OCI-LY3 (cell line): ENCODE data around the gene PANK4.

ENCODE experiments used
- H2AFZ ChIP-seq: fragments of 200-600, 300-600 bp; shearing (Covaris generic); 2 replicates; pipeline ENCODE4 v1.6.0; 2014; ENCODE audit warnings: antibody characterized with exemption, low read depth, low read length
- H3K27ac ChIP-seq: fragments of 200-600, 300-600 bp; sonication (generic); 2 replicates; pipeline ENCODE4 v1.5.1; 2014; ENCODE audit warnings: mild to moderate bottlenecking, low read length, moderate library complexity, mixed read lengths
- H3K27me3 ChIP-seq: fragments of 200-600, 300-600 bp; sonication (generic); 2 replicates; pipeline ENCODE4 v1.6.1; 2014; ENCODE audit warnings: low read depth, low read length, mixed read lengths
- H3K36me3 ChIP-seq: fragments of 200-600, 300-600 bp; sonication (generic); replicated peaks from 2 replicates; pipeline ENCODE3; 2014; ENCODE audit warnings: low read depth, low read length, mixed read lengths
- H3K4me1 ChIP-seq: fragments of 300-600, 200-600 bp; sonication (generic); 2 replicates; pipeline ENCODE4 v1.6.1; 2014; ENCODE audit warnings: low read length, mixed read lengths
- H3K4me2 ChIP-seq: fragments of 200-600, 300-600 bp; sonication (generic); 2 replicates; pipeline ENCODE4 v1.6.1; 2014; ENCODE audit warnings: low read length, mixed read lengths
- H3K4me3 ChIP-seq: fragments of 300-600, 200-600 bp; sonication (generic); 2 replicates; pipeline ENCODE4 v1.5.1; 2014; ENCODE audit warnings: antibody characterized with exemption, mild to moderate bottlenecking, low read length, moderate library complexity
- H3K79me2 ChIP-seq: fragments of 300-600, 200-600 bp; shearing (Covaris generic); 2 replicates; pipeline ENCODE4 v1.6.1; 2014; ENCODE audit warnings: mild to moderate bottlenecking, low read length, mixed read lengths
- H3K9ac ChIP-seq: fragments of 300-600, 200-600 bp; shearing (Covaris generic); 2 replicates; pipeline ENCODE4 v1.6.0; 2014; ENCODE audit warnings: mild to moderate bottlenecking, low read length, moderate library complexity
- H3K9me3 ChIP-seq: fragments of 200-600, 300-600 bp; shearing (Covaris generic); 2 replicates; pipeline ENCODE4 v1.6.1; 2014; ENCODE audit warnings: low read length, mixed read lengths; ENCODE audit not compliant: insufficient read depth
- H4K20me1 ChIP-seq: fragments of 200-600, 300-600 bp; sonication (generic); 2 replicates; pipeline ENCODE4 v1.6.1; 2016; ENCODE audit warnings: low read length, mixed read lengths; ENCODE audit not compliant: insufficient read depth
- CTCF ChIP-seq: fragments of 200-600, 300-600 bp; sonication (generic); IDR thresholded peaks from 2 replicates; pipeline ENCODE4 v1.5.1; 2014; ENCODE audit warnings: antibody characterized with exemption, low read length, low read depth
- EZH2phosphoT487 ChIP-seq: fragments of 200-600 bp; shearing (Covaris generic); IDR thresholded peaks from 2 replicates; pipeline ENCODE4 v1.6.1; 2018; ENCODE audit warnings: antibody characterized with exemption, mixed run types, low read depth

PANK4 gene

DNA sequence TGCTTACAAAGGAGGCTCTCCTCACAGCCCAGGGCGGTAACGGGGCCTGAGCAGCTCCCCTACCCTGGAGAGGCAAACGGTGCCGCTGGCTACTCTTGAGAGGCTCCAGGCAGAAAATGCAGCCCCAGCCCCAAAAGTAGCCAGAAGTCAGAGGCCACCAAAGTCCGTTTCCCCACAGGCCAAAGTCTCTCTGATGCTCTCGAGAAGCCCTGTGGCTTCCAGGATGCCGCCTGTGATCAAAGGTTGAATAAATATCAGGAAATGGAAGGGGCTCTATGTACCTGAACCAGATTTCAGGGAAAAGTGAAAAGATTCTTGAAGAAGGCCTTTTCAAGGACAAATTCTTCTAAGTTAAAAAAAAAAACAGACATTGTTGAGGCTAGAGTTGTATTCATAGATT lies 4.2 kb downstream of the PANK4 start:
- Histone ChIP-seq H3K27me3 (no peaks in the 10 kb centered on the region), H2AFZ (no peak overlapping the region), H4K20me1 (peaks cover 50% of the 10 kb centered on the region), H3K36me3 (peaks cover 11% of the 10 kb centered on the region), H3K27ac (no peak overlapping the region), H3K79me2 (peaks cover 51% of the 10 kb centered on the region), H3K4me2 (no peak overlapping the region), H3K9me3 (no peaks in the 10 kb centered on the region), H3K4me3 (no peak overlapping the region), H3K4me1 (peaks cover 15% of the 10 kb centered on the region), H3K9ac (no peak overlapping the region)
- TF ChIP-seq CTCF (no peak), EZH2phosphoT487 (no peak)

GRCh38 chr1:2520806-2521205 lies 5.6 kb downstream of the PANK4 start:
- Histone ChIP-seq H3K4me1 (peaks cover 9% of the 10 kb centered on the region), H2AFZ (no peak overlapping the region), H3K9me3 (no peaks in the 10 kb centered on the region), H4K20me1 (peaks cover 49% of the 10 kb centered on the region), H3K27ac (no peak overlapping the region), H3K9ac (no peak overlapping the region), H3K27me3 (no peaks in the 10 kb centered on the region), H3K79me2 (peaks cover 49% of the 10 kb centered on the region), H3K4me3 (no peak overlapping the region), H3K4me2 (no peak overlapping the region), H3K36me3 (peaks cover 15% of the 10 kb centered on the region)
- TF ChIP-seq CTCF (no peak), EZH2phosphoT487 (no peak)

DNA sequence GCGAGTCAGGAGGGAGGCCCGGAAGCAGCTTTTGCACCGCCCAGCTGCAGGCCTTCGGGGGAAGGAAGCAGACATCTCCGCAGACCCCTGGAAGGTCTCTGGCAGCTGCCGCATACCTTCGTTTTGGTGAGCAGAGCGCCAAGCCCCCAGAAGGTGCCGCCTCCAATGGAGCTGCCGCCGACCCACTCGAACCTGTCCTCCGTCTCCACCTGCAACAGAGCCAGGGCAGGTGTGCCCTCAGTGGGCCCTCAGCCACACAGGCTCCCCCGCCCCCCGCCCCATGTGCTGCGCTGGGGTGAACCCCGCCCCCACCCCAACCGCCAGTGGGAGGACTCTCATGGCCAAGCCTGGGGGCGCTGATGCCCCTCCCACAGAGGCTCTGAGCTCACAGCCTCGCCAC lies 6.2 kb downstream of the PANK4 start:
- Histone ChIP-seq H3K4me1 (peaks cover 8% of the 10 kb centered on the region), H2AFZ (no peak overlapping the region), H3K4me3 (no peak overlapping the region), H4K20me1 (peaks cover 43% of the 10 kb centered on the region), H3K27me3 (no peaks in the 10 kb centered on the region), H3K4me2 (no peak overlapping the region), H3K9ac (no peak overlapping the region), H3K27ac (no peak overlapping the region), H3K36me3 (peaks cover 15% of the 10 kb centered on the region), H3K79me2 (peaks cover 43% of the 10 kb centered on the region), H3K9me3 (no peaks in the 10 kb centered on the region)
- TF ChIP-seq CTCF (no peak), EZH2phosphoT487 (no peak)

GRCh38 chr1:2519729-2520128 lies 6.7 kb downstream of the PANK4 start:
- no peak overlapping the region for H3K27ac ChIP-seq
- peaks cover 15% of the 10 kb centered on the region for H3K36me3 ChIP-seq
- H3K4me1 ChIP-seq, result peaks cover 3% of the 10 kb centered on the region
- no peaks in the 10 kb centered on the region for H3K9me3 ChIP-seq
- TF ChIP-seq EZH2phosphoT487, result no peak
- no peak for TF ChIP-seq CTCF
- H3K79me2 ChIP-seq, result peaks cover 38% of the 10 kb centered on the region
- no peak overlapping the region for H2AFZ ChIP-seq
- H3K4me3 ChIP-seq, result no peak overlapping the region
- no peaks in the 10 kb centered on the region for H3K27me3 ChIP-seq
- H3K9ac ChIP-seq, result no peak overlapping the region
- H4K20me1 ChIP-seq, result peaks cover 38% of the 10 kb centered on the region
- H3K4me2 ChIP-seq, result no peak overlapping the region
